HEK293 (cell line): ENCODE data around the gene CDCA8.
A peak's percentile ranks its signal among the peaks of the same experiment; 100 is the strongest.

Experiments used
- CTCF ChIA-PET: fragments of 350-600 bp; formaldehyde crosslinking; extraction: SDS; loops from one replicate; lab custom pipeline; 2021; ENCODE audit warnings: antibody characterized with exemption; lab: Yijun Ruan, JAX
- POLR2A ChIA-PET: fragments of 300-600 bp; formaldehyde crosslinking; extraction: SDS; loops from one replicate; lab custom pipeline; 2020; ENCODE audit warnings: antibody characterized with exemption, inconsistent platforms; lab: Yijun Ruan, JAX
- H3K27ac ChIP-seq: fragments of 200-500 bp; sonication (Bioruptor generic); 2 replicates; pipeline ENCODE4 v1.5.1; 2014; ENCODE audit warnings: low read depth, low read length, control low read depth, inconsistent platforms; ENCODE audit errors: extremely low read depth
- H3K36me3 ChIP-seq, 2 experiments: fragments of 200-500 bp in 1 of 2; sonication (Bioruptor generic) in 1 of 2; 1 replicate in 1 of 2; 2 replicates in 1 of 2; pipeline ENCODE4 v1.5.1; 2014 to 2017; ENCODE audit warnings: inconsistent platforms in 2 of 2, low read length in 2 of 2; ENCODE audit not compliant: control insufficient read depth in 2 of 2, insufficient read depth in 1 of 2
- H3K4me1 ChIP-seq: fragments of 200-500 bp; sonication (Bioruptor generic); 2 replicates; pipeline ENCODE4 v1.5.1; 2014; ENCODE audit warnings: mild to moderate bottlenecking, low read length, inconsistent platforms; ENCODE audit not compliant: control insufficient read depth, insufficient read depth
- H3K4me3 ChIP-seq: 2 replicates; pipeline ENCODE4 v1.5.1; 2011; ENCODE audit warnings: low read depth, mild to moderate bottlenecking, control low read depth, low read length, moderate library complexity
- H3K9me3 ChIP-seq: fragments of 200-500 bp; sonication (Bioruptor generic); 2 replicates; pipeline ENCODE4 v1.5.1; 2014; ENCODE audit warnings: low read depth, low read length, inconsistent platforms; ENCODE audit not compliant: control insufficient read depth, insufficient read depth
- CTCF ChIP-seq: fragments of 450-650 bp; formaldehyde crosslinking; IDR thresholded peaks from 2 replicates; pipeline ENCODE4 v1.5.1; 2016; ENCODE audit warnings: missing biosample characterization, missing genetic modification characterization
- GLIS2 ChIP-seq: fragments of 450-650 bp; formaldehyde crosslinking; IDR thresholded peaks from 2 replicates; pipeline ENCODE4 v1.5.1; 2016; ENCODE audit warnings: missing biosample characterization, missing genetic modification characterization
- IKZF3 ChIP-seq: fragments of 450-650 bp; IDR thresholded peaks from 2 replicates; pipeline ENCODE4 v1.5.0; 2018; ENCODE audit warnings: missing biosample characterization, mild to moderate bottlenecking, missing genetic modification characterization, moderate library complexity
- KLF9 ChIP-seq: fragments of 450-650 bp; formaldehyde crosslinking; IDR thresholded peaks from 2 replicates; pipeline ENCODE4 v1.5.1; 2016; ENCODE audit warnings: missing biosample characterization, missing genetic modification characterization, low read depth
- PRDM1 ChIP-seq: fragments of 450-650 bp; formaldehyde crosslinking; IDR thresholded peaks from 2 replicates; pipeline ENCODE4; 2016; ENCODE audit warnings: missing biosample characterization, missing genetic modification characterization
- SCRT2 ChIP-seq: fragments of 450-650 bp; formaldehyde crosslinking; IDR thresholded peaks from 2 replicates; pipeline ENCODE4 v1.5.1; 2016; ENCODE audit warnings: missing biosample characterization, missing genetic modification characterization
- SP2 ChIP-seq: fragments of 450-650 bp; formaldehyde crosslinking; IDR thresholded peaks from 2 replicates; pipeline ENCODE4 v1.5.1; 2016; ENCODE audit warnings: missing biosample characterization, missing genetic modification characterization
- SP3 ChIP-seq: fragments of 450-650 bp; formaldehyde crosslinking; IDR thresholded peaks from 2 replicates; pipeline ENCODE4 v1.5.1; 2016; ENCODE audit warnings: missing biosample characterization, missing genetic modification characterization
- TSHZ1 ChIP-seq: fragments of 450-650 bp; formaldehyde crosslinking; IDR thresholded peaks from 2 replicates; pipeline ENCODE4 v1.5.1; 2016; ENCODE audit warnings: missing biosample characterization, missing genetic modification characterization, borderline replicate concordance
- ZBTB7A ChIP-seq: fragments of 450-650 bp; formaldehyde crosslinking; IDR thresholded peaks from 2 replicates; pipeline ENCODE4 v1.5.1; 2016; ENCODE audit warnings: low read depth, missing biosample characterization, missing genetic modification characterization
- ZFHX2 ChIP-seq: fragments of 450-650 bp; formaldehyde crosslinking; conservative IDR thresholded peaks from 2 replicates; pipeline ENCODE4 v1.5.1; 2016; ENCODE audit warnings: missing biosample characterization, missing genetic modification characterization
- ZNF184 ChIP-seq: fragments of 450-650 bp; IDR thresholded peaks from 2 replicates; pipeline ENCODE4 v1.5.1; 2018; ENCODE audit warnings: missing biosample characterization, mild to moderate bottlenecking, missing genetic modification characterization
- ZNF266 ChIP-seq: fragments of 450-650 bp; formaldehyde crosslinking; IDR thresholded peaks from 2 replicates; pipeline ENCODE4 v1.5.1; 2016; ENCODE audit warnings: missing biosample characterization, missing genetic modification characterization, low read depth
- ZNF404 ChIP-seq: fragments of 450-650 bp; formaldehyde crosslinking; IDR thresholded peaks from 2 replicates; pipeline ENCODE4 v1.5.1; 2017; ENCODE audit warnings: missing biosample characterization, missing genetic modification characterization
- ZNF449 ChIP-seq: fragments of 450-650 bp; formaldehyde crosslinking; IDR thresholded peaks from 2 replicates; pipeline ENCODE4 v1.5.1; 2017; ENCODE audit warnings: missing biosample characterization, mild to moderate bottlenecking, missing genetic modification characterization, moderate library complexity
- ZNF518A ChIP-seq: fragments of 450-650 bp; formaldehyde crosslinking; conservative IDR thresholded peaks from 2 replicates; pipeline ENCODE4 v1.5.1; 2016; ENCODE audit warnings: low read depth, missing biosample characterization, missing genetic modification characterization
- ZNF549 ChIP-seq: fragments of 450-650 bp; IDR thresholded peaks from 2 replicates; pipeline ENCODE4 v1.5.1; 2018; ENCODE audit warnings: missing biosample characterization, missing genetic modification characterization, mild to moderate bottlenecking, inconsistent platforms, moderate library complexity
- ZXDB ChIP-seq: fragments of 450-650 bp; formaldehyde crosslinking; IDR thresholded peaks from 2 replicates; pipeline ENCODE4 v1.5.1; 2016; ENCODE audit warnings: missing biosample characterization, missing genetic modification characterization
- TF ChIP-seq, protein P1 (sequence below): fragments of 450-650 bp; formaldehyde crosslinking; IDR thresholded peaks from 2 replicates; pipeline ENCODE4 v1.5.1; 2016; ENCODE audit warnings: missing biosample characterization, missing genetic modification characterization
- TF ChIP-seq, protein P2 (sequence below): sonication (generic); formaldehyde crosslinking; IDR thresholded peaks from 2 replicates; pipeline ENCODE4 v1.8.1; 2022; ENCODE audit warnings: mild to moderate bottlenecking, moderate library complexity, missing genetic modification reagents

Gene CDCA8

GRCh38 chr1:37752213-37752582, 59.9 kb downstream of the CDCA8 start (continued):
- TF ChIP-seq TSHZ1 (tag by site-specific recombination) (no peak), ZNF266 (tag by site-specific recombination) (no peak), ZNF449 (tag by site-specific recombination) (no peak), ZFHX2 (no peak), ZXDB (tag by site-specific recombination) (no peak), PRDM1 (tag by site-specific recombination) (no peak)

- H3K9me3 ChIP-seq = no peaks in the 10 kb centered on the region
- POLR2A ChIA-PET = no interaction called here
- TF ChIP-seq GLIS2 (tag by site-specific recombination) (peak; percentile 69), ZNF518A (tag by site-specific recombination) (no peak), ZBTB7A (tag by site-specific recombination) (no peak), SP2 (peak; percentile 45), ZNF184 (tag by site-specific recombination) (no peak), ZNF549 (tag by site-specific recombination) (no peak), KLF9 (tag by site-specific recombination) (peak; percentile 66; the same call in 1 of the 2 replicates), ZNF404 (tag by site-specific recombination) (no peak), SP3 (tag by site-specific recombination) (peak; percentile 59), CTCF (no peak), SCRT2 (tag by site-specific recombination) (0 out of 2 replicates have a peak, but pooled peaks have one; percentile 40), IKZF3 (tag by site-specific recombination) (no peak)
- TF ChIP-seq, protein P1, sequence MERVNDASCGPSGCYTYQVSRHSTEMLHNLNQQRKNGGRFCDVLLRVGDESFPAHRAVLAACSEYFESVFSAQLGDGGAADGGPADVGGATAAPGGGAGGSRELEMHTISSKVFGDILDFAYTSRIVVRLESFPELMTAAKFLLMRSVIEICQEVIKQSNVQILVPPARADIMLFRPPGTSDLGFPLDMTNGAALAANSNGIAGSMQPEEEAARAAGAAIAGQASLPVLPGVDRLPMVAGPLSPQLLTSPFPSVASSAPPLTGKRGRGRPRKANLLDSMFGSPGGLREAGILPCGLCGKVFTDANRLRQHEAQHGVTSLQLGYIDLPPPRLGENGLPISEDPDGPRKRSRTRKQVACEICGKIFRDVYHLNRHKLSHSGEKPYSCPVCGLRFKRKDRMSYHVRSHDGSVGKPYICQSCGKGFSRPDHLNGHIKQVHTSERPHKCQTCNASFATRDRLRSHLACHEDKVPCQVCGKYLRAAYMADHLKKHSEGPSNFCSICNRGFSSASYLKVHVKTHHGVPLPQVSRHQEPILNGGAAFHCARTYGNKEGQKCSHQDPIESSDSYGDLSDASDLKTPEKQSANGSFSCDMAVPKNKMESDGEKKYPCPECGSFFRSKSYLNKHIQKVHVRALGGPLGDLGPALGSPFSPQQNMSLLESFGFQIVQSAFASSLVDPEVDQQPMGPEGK (tag by site-specific recombination) = peak; percentile 69; the same call in 1 of the 2 replicates
- TF ChIP-seq, protein P2, sequence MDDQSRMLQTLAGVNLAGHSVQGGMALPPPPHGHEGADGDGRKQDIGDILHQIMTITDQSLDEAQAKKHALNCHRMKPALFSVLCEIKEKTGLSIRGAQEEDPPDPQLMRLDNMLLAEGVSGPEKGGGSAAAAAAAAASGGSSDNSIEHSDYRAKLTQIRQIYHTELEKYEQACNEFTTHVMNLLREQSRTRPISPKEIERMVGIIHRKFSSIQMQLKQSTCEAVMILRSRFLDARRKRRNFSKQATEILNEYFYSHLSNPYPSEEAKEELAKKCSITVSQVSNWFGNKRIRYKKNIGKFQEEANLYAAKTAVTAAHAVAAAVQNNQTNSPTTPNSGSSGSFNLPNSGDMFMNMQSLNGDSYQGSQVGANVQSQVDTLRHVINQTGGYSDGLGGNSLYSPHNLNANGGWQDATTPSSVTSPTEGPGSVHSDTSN (CRISPR knock-in tag) = 0 out of 2 replicates have a peak, but pooled peaks have one; percentile 73
Measured at GRCh38 chr1:37752583-37753471, 60.5 kb downstream of the CDCA8 start.

More at GRCh38 chr1:37752583-37753471, 60.5 kb downstream of the CDCA8 start:
- Histone ChIP-seq H3K4me3 (peak overlapping the region; percentile 33), H3K36me3 (no peaks in the 10 kb centered on the region), H3K27ac (peak overlapping the region; percentile 56; the same call in 1 of the 2 replicates), H3K4me1 (no peaks in the 10 kb centered on the region)
- CTCF ChIA-PET = no interaction called here
